ENCODE measurements around the gene GPR107. TPM values are rescaled to one million over a fixed set of nuclear protein-coding genes. Genes with fewer than 3 reads are reported as not detected.

Gene GPR107
- total RNA-seq: 30.0 and 40.5 TPM in 2 replicates

GRCh38 chr9:130053504-130054324 is at the start of gene GPR107:
Gene GPR107, plus strand, starts transcription at chr9:130053906. Its CDS starts 27 bp downstream, at chr9:130053933.

GRCh38 chr9:130042885-130043653 is 10.6 kb upstream of the GPR107 start, which contains the start of gene FNBP1:
Gene FNBP1, minus strand, starts transcription at chr9:130043189. Its CDS starts 214 bp downstream, at chr9:130042975.

GRCh38 chr9:130172161-130172857 is 118.6 kb downstream of the GPR107 start, which contains the start of gene NCS1:
Gene NCS1, plus strand, starts transcription at chr9:130172404. Its CDS starts 260 bp downstream, at chr9:130172664.

Small RNA genes within 50 kb of the gene (small RNA-seq; reads per million reads assigned to genes)
- gene RF00019: not detected

Other genes with a start within 250 kb of the GPR107 start
- gene TOR1A, start 229.8 kb upstream of the GPR107 start, total RNA-seq: 61.1 and 62.0 TPM in 2 replicates
- 24.2 and 38.0 TPM in 2 replicates for gene C9orf78, start 218.6 kb upstream of the GPR107 start, total RNA-seq
- 6.3 and 9.8 TPM in 2 replicates for gene USP20, start 218.4 kb upstream of the GPR107 start, total RNA-seq
- 35.0 and 42.5 TPM in 2 replicates for gene FNBP1, start 10.7 kb upstream of the GPR107 start, total RNA-seq
- gene NCS1, start 118.5 kb downstream of the GPR107 start, total RNA-seq: 42.4 and 45.1 TPM in 2 replicates
- under 0.01 TPM in 1 of 2 replicates, not detected in the other for gene HMCN2, start 211.9 kb downstream of the GPR107 start, total RNA-seq

Data from vein endothelial cell (primary cell).